GM23248 (cell line): ENCODE data around the gene EML5. TPM values are rescaled to one million over a fixed set of nuclear protein-coding genes. Genes with fewer than 3 reads are reported as not detected.

ENCODE experiments used
- DNase-seq: peaks from one replicate; pipeline ENCODE4 v3.0.0-alpha.2; 2015
- H2AFZ ChIP-seq: fragments of 200-600 bp; sonication (generic); 2 replicates; pipeline ENCODE4 v1.6.1; 2016; ENCODE audit warnings: antibody characterized with exemption
- H3F3A ChIP-seq: fragments of 200-600 bp; sonication (generic); 2 replicates; pipeline ENCODE4 v1.6.1; 2016; ENCODE audit warnings: mild to moderate bottlenecking, antibody characterized with exemption, mixed run types; ENCODE audit not compliant: insufficient read depth
- H3K27ac ChIP-seq: fragments of 200-600 bp; sonication (generic); 2 replicates; pipeline ENCODE4 v1.5.1; 2016; ENCODE audit warnings: mild to moderate bottlenecking
- H3K27me3 ChIP-seq: fragments of 200-600 bp; sonication (generic); replicated peaks from 2 replicates; pipeline ENCODE4 v1.6.1; 2016; ENCODE audit warnings: mild to moderate bottlenecking; ENCODE audit not compliant: insufficient read depth
- H3K36me3 ChIP-seq: fragments of 200-600 bp; sonication (generic); 2 replicates; pipeline ENCODE4 v1.6.1; 2016; ENCODE audit warnings: low read depth, mild to moderate bottlenecking
- H3K4me1 ChIP-seq: fragments of 200-600 bp; sonication (generic); 2 replicates; pipeline ENCODE4 v1.6.1; 2016; ENCODE audit warnings: mild to moderate bottlenecking; ENCODE audit not compliant: insufficient read depth
- H3K4me2 ChIP-seq: fragments of 200-600 bp; sonication (generic); one replicate; pipeline ENCODE4 v1.6.1; 2016; ENCODE audit warnings: mild to moderate bottlenecking; ENCODE audit not compliant: unreplicated experiment
- H3K4me3 ChIP-seq: fragments of 200-600 bp; sonication (generic); 2 replicates; pipeline ENCODE4 v1.5.1; 2016; ENCODE audit warnings: mild to moderate bottlenecking
- H3K79me2 ChIP-seq: fragments of 200-600 bp; sonication (generic); 2 replicates; pipeline ENCODE4 v1.6.1; 2016; ENCODE audit warnings: mild to moderate bottlenecking; ENCODE audit not compliant: insufficient read depth
- H3K9ac ChIP-seq: fragments of 200-600 bp; sonication (generic); 2 replicates; pipeline ENCODE4 v1.6.1; 2016; ENCODE audit warnings: mild to moderate bottlenecking
- H3K9me2 ChIP-seq: fragments of 200-600 bp; sonication (generic); 2 replicates; pipeline ENCODE4 v1.6.1; 2016; ENCODE audit warnings: mixed run types, mild to moderate bottlenecking, moderate library complexity; ENCODE audit not compliant: insufficient read depth
- H3K9me3 ChIP-seq: fragments of 200-600 bp; sonication (generic); one replicate; pipeline ENCODE4 v1.6.1; 2017; ENCODE audit warnings: low read depth
- H4K20me1 ChIP-seq: fragments of 200-600 bp; sonication (generic); 2 replicates; pipeline ENCODE4 v1.6.0; 2016; ENCODE audit not compliant: insufficient read depth
- EZH2 ChIP-seq: fragments of 200-600 bp; sonication (generic); IDR thresholded peaks from 2 replicates; pipeline ENCODE4 v1.6.1; 2018; ENCODE audit warnings: antibody characterized with exemption, mild to moderate bottlenecking; ENCODE audit not compliant: insufficient read depth, poor library complexity, severe bottlenecking
- EZH2phosphoT487 ChIP-seq: fragments of 200-600 bp; sonication (generic); IDR thresholded peaks from 2 replicates; pipeline ENCODE4 v1.6.1; 2018; ENCODE audit warnings: antibody characterized with exemption, moderate library complexity, mild to moderate bottlenecking, low read depth; ENCODE audit not compliant: insufficient read depth
- WGBS, 2 experiments: methylation state at CpG; one replicate each; pipeline ENCODE4 v1.1.6; 2015 to 2017; ENCODE audit warnings: low lambda C conversion rate in 2 of 2, low coverage in 1 of 2; ENCODE audit errors: missing lambda C conversion rate in 2 of 2; 5-methylcytosine and 5-hydroxymethylcytosine counted together
- in situ Hi-C: fragments of 300-500 bp; cut with MboI; formaldehyde crosslinking; loops from 2 replicates; pipeline ENCODE4 v1.15.0; 2020
- polyA plus RNA-seq: library from polyadenylated mRNA; unstranded; fragments of >200 nt; fragmentation: Nextera tagmentation; extraction: Ambion mirVana; gene quantifications from 2 replicates; pipeline ENCODE4 v1.2.1, GENCODE V29; 2016
- total RNA-seq: library from RNA; depleted of rRNA; stranded (reverse); fragments of >200 nt; shearing (Covaris generic); gene quantifications from 2 replicates; pipeline ENCODE4 v1.2.3, GENCODE V29; 2014

EML5 gene
- total and polyA plus RNA-seq, 2 experiments from 2014 or later, result under 0.01 to 0.25 TPM

DNA sequence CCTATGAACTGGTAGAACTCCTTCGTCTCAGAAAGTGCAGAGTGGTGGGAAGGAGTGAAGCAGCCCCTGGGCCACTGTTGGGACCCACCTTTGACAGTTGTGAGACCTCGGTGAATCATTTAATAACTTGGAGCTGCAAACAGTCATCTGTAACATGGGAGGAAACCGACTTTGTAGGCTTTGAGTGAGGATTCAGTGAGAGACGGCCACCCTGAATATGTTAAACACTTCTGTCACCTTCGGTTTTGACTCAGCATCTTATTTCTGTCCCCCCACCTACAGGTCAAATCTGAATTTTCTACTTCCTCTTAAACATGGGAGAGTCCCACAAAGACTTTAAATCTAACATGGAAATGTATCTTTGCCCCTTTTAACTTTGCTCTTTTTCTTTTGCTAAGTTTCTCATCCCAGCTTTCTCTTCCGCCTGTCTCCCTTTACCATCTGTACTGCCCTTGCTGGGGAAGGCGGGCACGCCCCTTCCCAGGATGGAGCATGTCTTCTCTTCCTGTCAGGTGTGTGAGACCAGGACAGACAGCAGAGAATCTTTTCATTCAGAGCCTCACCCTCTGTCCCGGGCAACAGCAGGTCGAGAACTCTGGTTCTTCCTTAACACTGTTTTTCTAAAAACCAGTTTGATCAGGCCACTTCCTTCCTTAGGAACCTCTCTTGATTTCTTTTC lies 192.9 kb downstream of the EML5 start:
- H3K27ac ChIP-seq, result no peak overlapping the region
- in situ Hi-C loops, result no loop called here
- TF ChIP-seq EZH2 (no peak), EZH2phosphoT487 (no peak)
- H3K36me3 ChIP-seq, result peaks cover 51% of the 10 kb centered on the region; the same call in 1 of the 2 replicates
- H3K79me2 ChIP-seq, result peaks cover 13% of the 10 kb centered on the region; the same call in 1 of the 2 replicates
- H3K4me1 ChIP-seq, result no peaks in the 10 kb centered on the region
- WGBS, 2 experiments, result 89 to 90% methylated on average over 10 of the region's 10 CpGs
- no peaks in the 10 kb centered on the region for H3K9me2 ChIP-seq
- H3F3A ChIP-seq, result no peaks in the 10 kb centered on the region
- no peak overlapping the region for H3K4me2 ChIP-seq
- no peaks in the 10 kb centered on the region for H4K20me1 ChIP-seq
- H3K27me3 ChIP-seq, result no peaks in the 10 kb centered on the region
- DNase-seq, result no peak
- no peaks in the 10 kb centered on the region for H3K9me3 ChIP-seq
- H3K4me3 ChIP-seq, result no peak overlapping the region
- no peak overlapping the region for H2AFZ ChIP-seq
- no peak overlapping the region for H3K9ac ChIP-seq

DNA sequence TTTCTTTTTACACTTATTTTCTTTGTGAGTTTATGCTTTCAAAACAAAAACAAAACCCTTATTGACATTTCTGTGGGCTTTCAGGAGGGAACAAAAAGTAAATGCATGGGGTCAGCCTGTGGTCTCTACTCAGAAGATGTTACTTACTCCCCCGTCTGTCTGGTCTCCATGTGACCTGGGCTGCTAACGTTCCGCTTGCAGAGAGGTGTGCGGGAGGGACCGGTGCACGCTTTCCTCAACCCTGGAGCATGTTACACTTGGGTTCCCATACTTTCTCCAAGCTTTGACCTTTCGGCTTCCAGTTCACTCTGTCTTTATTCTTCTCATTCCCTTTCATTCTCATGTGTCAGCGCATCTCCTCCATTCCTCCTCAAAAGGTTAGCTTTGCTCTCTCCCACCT lies 193.4 kb downstream of the EML5 start:
- no peaks in the 10 kb centered on the region for H3F3A ChIP-seq
- no peak overlapping the region for H2AFZ ChIP-seq
- in situ Hi-C loops, result no loop called here
- peaks cover 49% of the 10 kb centered on the region; the same call in 1 of the 2 replicates for H3K36me3 ChIP-seq
- no peak overlapping the region for H3K4me3 ChIP-seq
- H3K4me2 ChIP-seq, result no peak overlapping the region
- peaks cover 13% of the 10 kb centered on the region; the same call in 1 of the 2 replicates for H3K79me2 ChIP-seq
- no peak overlapping the region for H3K27ac ChIP-seq
- no peak overlapping the region for H3K9ac ChIP-seq
- no peaks in the 10 kb centered on the region for H3K4me1 ChIP-seq
- DNase-seq, result no peak
- no peaks in the 10 kb centered on the region for H3K27me3 ChIP-seq
- TF ChIP-seq EZH2phosphoT487 (no peak), EZH2 (no peak)
- H4K20me1 ChIP-seq, result no peaks in the 10 kb centered on the region
- 90 to 92% methylated on average over 8 of the region's 8 CpGs for WGBS, 2 experiments
- H3K9me3 ChIP-seq, result no peaks in the 10 kb centered on the region
- no peaks in the 10 kb centered on the region for H3K9me2 ChIP-seq

DNA sequence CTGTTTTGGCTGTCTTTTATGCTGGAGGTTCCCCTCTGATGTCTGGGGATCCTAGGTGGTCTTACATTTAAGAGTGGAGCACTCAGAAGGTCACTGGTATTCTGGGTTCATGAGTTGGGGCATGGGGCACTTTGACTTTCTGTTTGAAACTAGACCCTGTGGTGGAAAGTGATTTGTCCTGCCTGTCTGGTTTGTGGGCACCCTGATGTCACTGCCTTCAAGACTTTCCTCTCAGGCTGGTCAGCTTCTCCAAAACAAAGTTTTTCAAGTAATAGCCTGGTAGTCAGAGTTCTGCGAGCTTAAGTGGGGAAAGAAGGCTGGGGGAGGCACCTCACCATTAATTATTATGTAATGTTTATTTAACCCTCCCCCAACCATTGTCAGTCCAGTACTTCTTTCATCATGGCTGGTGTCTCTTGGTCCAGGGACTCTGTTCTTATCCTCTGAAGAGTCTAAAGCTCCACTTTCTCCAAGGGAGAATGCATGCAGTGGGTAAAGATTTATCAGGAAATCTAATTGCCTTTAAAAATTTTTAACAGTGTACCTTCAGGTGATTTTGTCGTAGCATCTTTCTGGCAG lies 194.6 kb downstream of the EML5 start:
- DNase-seq, result no peak
- WGBS, 2 experiments, result 60 to 66% methylated on average over 2 of the region's 2 CpGs
- no peaks in the 10 kb centered on the region for H3K4me1 ChIP-seq
- H3K4me3 ChIP-seq, result no peak overlapping the region
- no peak overlapping the region for H3K4me2 ChIP-seq
- no peaks in the 10 kb centered on the region for H3K9me2 ChIP-seq
- H3K9ac ChIP-seq, result no peak overlapping the region
- no peak for TF ChIP-seq EZH2phosphoT487
- H3K79me2 ChIP-seq, result peaks cover 13% of the 10 kb centered on the region; the same call in 1 of the 2 replicates
- in situ Hi-C loops, result no loop called here
- no peaks in the 10 kb centered on the region for H4K20me1 ChIP-seq
- no peaks in the 10 kb centered on the region for H3K27me3 ChIP-seq
- no peak overlapping the region for H2AFZ ChIP-seq
- peaks cover 50% of the 10 kb centered on the region for H3K36me3 ChIP-seq
- no peaks in the 10 kb centered on the region for H3F3A ChIP-seq
- H3K9me3 ChIP-seq, result no peaks in the 10 kb centered on the region
- no peak overlapping the region for H3K27ac ChIP-seq

DNA sequence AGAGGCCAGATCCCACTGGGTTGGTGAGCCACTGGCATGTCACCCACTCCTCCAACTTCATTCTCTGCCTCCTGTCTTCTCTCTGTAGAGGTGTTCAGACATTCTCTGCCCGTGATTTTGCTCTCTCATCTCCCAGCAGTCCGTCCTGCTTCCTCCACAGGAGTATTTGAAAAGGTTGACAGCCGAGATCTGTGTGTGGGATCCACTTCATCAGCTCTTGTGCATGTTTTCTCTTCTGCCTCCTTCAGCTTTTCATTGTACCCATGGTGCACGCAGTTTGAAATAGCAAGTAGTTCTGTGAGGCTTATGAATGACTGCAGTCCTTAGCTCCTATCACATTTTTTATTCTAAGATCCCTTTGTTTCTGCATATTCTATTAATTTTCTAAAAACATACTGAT lies 195.2 kb downstream of the EML5 start:
- H3K36me3 ChIP-seq, result peaks cover 47% of the 10 kb centered on the region
- H4K20me1 ChIP-seq, result no peaks in the 10 kb centered on the region

More for the DNA sequence above, 195.2 kb downstream of the EML5 start:
- Histone ChIP-seq H3K4me3 (no peak overlapping the region), H3K9me3 (no peaks in the 10 kb centered on the region), H3K9ac (no peak overlapping the region), H3K4me2 (no peak overlapping the region), H2AFZ (no peak overlapping the region), H3K9me2 (no peaks in the 10 kb centered on the region), H3K4me1 (no peaks in the 10 kb centered on the region), H3K27me3 (no peaks in the 10 kb centered on the region), H3K27ac (no peak overlapping the region), H3K79me2 (peaks cover 13% of the 10 kb centered on the region; the same call in 1 of the 2 replicates), H3F3A (no peaks in the 10 kb centered on the region)
- in situ Hi-C loops, result no loop called here
- TF ChIP-seq EZH2phosphoT487, result no peak
- no peak for TF ChIP-seq EZH2
- no peak for DNase-seq
- WGBS, 2 experiments, result 96 to 98% methylated on average over 4 of the region's 4 CpGs
